Measurements from ENCODE around the gene HDAC4. TPM values are rescaled to one million over a fixed set of nuclear protein-coding genes. Genes with fewer than 3 reads are reported as not detected.

HDAC4 gene
- total and polyA plus RNA-seq, 5 donors = 7.8 to 29.1 (median 22.5) TPM

GRCh38 chr2:239316562-239317465 is 84.0 kb downstream of the HDAC4 start:
- intact Hi-C loops (cut with DNase I) = loop anchor here in 1 of 4 donors (10.0 kb wide), 1 partner anchor 92 kb away; no protein-coding TSS in a partner anchor
- 40% methylated on average over 20 of the region's 20 CpGs for WGBS
- Histone ChIP-seq H3K9me3 (ENCODE audit: control insufficient read depth, low read length) (no peaks in the 10 kb centered on the region), H3K27ac (ENCODE audit: low read length) (peak overlapping the region; percentile 32), H3K27me3 (ENCODE audit: control insufficient read depth, insufficient read depth) (no peaks in the 10 kb centered on the region), H3K4me3 (ENCODE audit: low read length) (no peak overlapping the region), H3K4me1 (ENCODE audit: control insufficient read depth, insufficient read depth, low read length) (peaks cover 11% of the 10 kb centered on the region)
- DNase-seq (peak; percentile 86 to 92 (median 90)), ATAC-seq (peak; percentile 89 to 90)

- Histone ChIP-seq H3K4me3 (ENCODE audit: low read length) (no peak overlapping the region), H3K27me3 (ENCODE audit: control insufficient read depth, insufficient read depth) (no peaks in the 10 kb centered on the region), H3K9me3 (ENCODE audit: control insufficient read depth, low read length) (no peaks in the 10 kb centered on the region), H3K27ac (ENCODE audit: low read length) (no peak overlapping the region), H3K4me1 (ENCODE audit: control insufficient read depth, insufficient read depth, low read length) (peaks cover 11% of the 10 kb centered on the region)
- intact Hi-C loops (cut with DNase I) = loop anchor here in 1 of 4 donors (10.0 kb wide), 1 partner anchor 91 kb away; no protein-coding TSS in a partner anchor
- WGBS = 88% methylated on average over 10 of the region's 10 CpGs
- ATAC-seq (no peak), DNase-seq (no peak)
Measured at GRCh38 chr2:239315308-239315707, 85.5 kb downstream of the HDAC4 start.

GRCh38 chr2:239313776-239314175 is 87.0 kb downstream of the HDAC4 start:
- ATAC-seq (no peak), DNase-seq (no peak)
- Histone ChIP-seq H3K4me3 (ENCODE audit: low read length) (no peak overlapping the region), H3K27me3 (ENCODE audit: control insufficient read depth, insufficient read depth) (no peaks in the 10 kb centered on the region), H3K4me1 (ENCODE audit: control insufficient read depth, insufficient read depth, low read length) (peaks cover 18% of the 10 kb centered on the region), H3K27ac (ENCODE audit: low read length) (no peak overlapping the region), H3K9me3 (ENCODE audit: control insufficient read depth, low read length) (no peaks in the 10 kb centered on the region)
- intact Hi-C loops (cut with DNase I) = loop anchor here in 1 of 4 donors (10.0 kb wide), 1 partner anchor 89 kb away; no protein-coding TSS in a partner anchor
- WGBS = 90% methylated on average over 5 of the region's 5 CpGs

GRCh38 chr2:239312741-239313667 is 87.8 kb downstream of the HDAC4 start:
- H3K4me1 ChIP-seq (ENCODE audit: control insufficient read depth, insufficient read depth, low read length) = peaks cover 16% of the 10 kb centered on the region
- WGBS = 60% methylated on average over 33 of the region's 33 CpGs
- H3K9me3 ChIP-seq (ENCODE audit: control insufficient read depth, low read length) = no peaks in the 10 kb centered on the region
- no peak overlapping the region for H3K4me3 ChIP-seq (ENCODE audit: low read length)
- ATAC-seq (peak; percentile 2 to 9), DNase-seq (peak in 2 of 3 donors; percentile 76 to 81)
- H3K27ac ChIP-seq (ENCODE audit: low read length) = peak overlapping the region; percentile 8
- no peaks in the 10 kb centered on the region for H3K27me3 ChIP-seq (ENCODE audit: control insufficient read depth, insufficient read depth)
- intact Hi-C loops (cut with DNase I) = loop anchor here in 1 of 4 donors (10.0 kb wide), 1 partner anchor 88 kb away; no protein-coding TSS in a partner anchor

GRCh38 chr2:239312081-239312511 is 88.7 kb downstream of the HDAC4 start:
- Histone ChIP-seq H3K27ac (ENCODE audit: low read length) (no peak overlapping the region), H3K9me3 (ENCODE audit: control insufficient read depth, low read length) (no peaks in the 10 kb centered on the region), H3K4me3 (ENCODE audit: low read length) (no peak overlapping the region), H3K4me1 (ENCODE audit: control insufficient read depth, insufficient read depth, low read length) (peaks cover 18% of the 10 kb centered on the region), H3K27me3 (ENCODE audit: control insufficient read depth, insufficient read depth) (no peaks in the 10 kb centered on the region)
- intact Hi-C loops (cut with DNase I) = loop anchor here in 1 of 4 donors (10.0 kb wide), 1 partner anchor 87 kb away; no protein-coding TSS in a partner anchor
- 90% methylated on average over 10 of the region's 10 CpGs for WGBS
- DNase-seq = peak in 1 of 3 donors; percentile 49
- ATAC-seq = no peak

GRCh38 chr2:239311132-239312040 is 89.4 kb downstream of the HDAC4 start:
- Histone ChIP-seq H3K4me3 (ENCODE audit: low read length) (no peak overlapping the region), H3K27ac (ENCODE audit: low read length) (no peak overlapping the region), H3K27me3 (ENCODE audit: control insufficient read depth, insufficient read depth) (no peaks in the 10 kb centered on the region), H3K9me3 (ENCODE audit: control insufficient read depth, low read length) (no peaks in the 10 kb centered on the region), H3K4me1 (ENCODE audit: control insufficient read depth, insufficient read depth, low read length) (peaks cover 15% of the 10 kb centered on the region)
- peak; percentile 8 to 17 for ATAC-seq
- intact Hi-C loops (cut with DNase I) = loop anchor here in 1 of 4 donors (10.0 kb wide), 1 partner anchor 87 kb away; no protein-coding TSS in a partner anchor
- DNase-seq = peak in 1 of 3 donors; percentile 80
- 82% methylated on average over 28 of the region's 28 CpGs for WGBS

GRCh38 chr2:239310401-239311061 is 90.3 kb downstream of the HDAC4 start:
- Histone ChIP-seq H3K27me3 (ENCODE audit: control insufficient read depth, insufficient read depth) (no peaks in the 10 kb centered on the region), H3K9me3 (ENCODE audit: control insufficient read depth, low read length) (no peaks in the 10 kb centered on the region), H3K27ac (ENCODE audit: low read length) (no peak overlapping the region), H3K4me3 (ENCODE audit: low read length) (no peak overlapping the region), H3K4me1 (ENCODE audit: control insufficient read depth, insufficient read depth, low read length) (peaks cover 14% of the 10 kb centered on the region)
- DNase-seq (peak in 1 of 3 donors; percentile 67), ATAC-seq (peak; percentile 20 to 23)
- intact Hi-C loops (cut with DNase I) = loop anchor here in 1 of 4 donors (10.0 kb wide), 1 partner anchor 86 kb away; no protein-coding TSS in a partner anchor
- WGBS = 91% methylated on average over 14 of the region's 14 CpGs

- Histone ChIP-seq H3K27me3 (ENCODE audit: control insufficient read depth, insufficient read depth) (no peaks in the 10 kb centered on the region), H3K4me1 (ENCODE audit: control insufficient read depth, insufficient read depth, low read length) (peaks cover 14% of the 10 kb centered on the region), H3K9me3 (ENCODE audit: control insufficient read depth, low read length) (no peaks in the 10 kb centered on the region), H3K27ac (ENCODE audit: low read length) (peak overlapping the region; percentile 69), H3K4me3 (ENCODE audit: low read length) (peak overlapping the region; percentile 42)
- DNase-seq (peak in 1 of 3 donors; percentile 67), ATAC-seq (peak; percentile 5 to 16)
- intact Hi-C loops (cut with DNase I) = loop anchor here in 1 of 4 donors (10.0 kb wide), 1 partner anchor 85 kb away; no protein-coding TSS in a partner anchor
- WGBS = 47% methylated on average over 18 of the region's 18 CpGs
Measured at GRCh38 chr2:239309398-239310245, 91.2 kb downstream of the HDAC4 start.

Data from right cardiac atrium (tissue), 5 donors.